HG03097 (cell line): Measurements from ENCODE around the gene CMC2.

Experiments
- ATAC-seq: cut with Tn5 transposase; IDR thresholded peaks from one replicate; pipeline ENCODE4 v1.9.1; 2021; ENCODE audit not compliant: unreplicated experiment, low FRiP score

Gene CMC2

GRCh38 chr16:80938004-80938878, 68.4 kb downstream of the CMC2 start:
- ATAC-seq, result no peak

DNA sequence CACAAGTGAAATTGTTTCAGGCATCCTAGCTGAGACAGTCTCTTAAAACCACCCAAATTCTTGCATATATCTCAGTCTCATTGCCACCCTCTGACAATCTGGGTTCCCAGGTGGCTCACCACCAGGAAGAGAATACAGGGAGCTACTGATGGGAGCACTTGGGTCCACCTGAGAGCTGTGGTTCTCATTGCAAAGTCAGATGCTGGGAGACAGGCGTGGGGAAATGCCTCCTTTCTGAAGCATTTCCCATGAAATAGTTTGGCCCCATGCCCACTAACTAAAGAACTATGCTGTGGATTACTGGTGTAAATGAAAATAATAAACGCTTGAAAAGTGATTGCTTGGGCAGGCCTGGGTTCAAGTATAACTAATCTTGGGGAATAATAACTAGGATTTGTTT, 70.3 kb downstream of the CMC2 start:
- no peak for ATAC-seq

DNA sequence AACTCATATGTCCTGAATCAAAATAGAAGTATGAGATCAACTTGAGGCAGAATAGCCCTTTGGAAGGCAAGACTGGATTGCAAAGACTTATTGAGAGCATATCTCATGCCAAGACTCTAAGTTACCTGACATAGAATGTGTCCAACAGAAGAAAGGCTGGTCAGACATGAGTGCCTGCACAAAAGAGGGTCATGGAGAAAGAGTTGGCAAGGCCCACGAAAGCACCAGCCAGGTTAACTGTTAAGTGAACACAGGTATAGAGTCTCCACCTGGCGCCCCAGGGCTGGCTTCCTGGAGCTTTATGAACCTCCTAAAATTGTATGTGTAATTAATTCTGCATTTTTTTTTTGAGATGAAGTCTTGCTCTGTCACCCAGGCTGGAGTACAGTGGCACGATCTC, 71.0 kb downstream of the CMC2 start:
- no peak for ATAC-seq

DNA sequence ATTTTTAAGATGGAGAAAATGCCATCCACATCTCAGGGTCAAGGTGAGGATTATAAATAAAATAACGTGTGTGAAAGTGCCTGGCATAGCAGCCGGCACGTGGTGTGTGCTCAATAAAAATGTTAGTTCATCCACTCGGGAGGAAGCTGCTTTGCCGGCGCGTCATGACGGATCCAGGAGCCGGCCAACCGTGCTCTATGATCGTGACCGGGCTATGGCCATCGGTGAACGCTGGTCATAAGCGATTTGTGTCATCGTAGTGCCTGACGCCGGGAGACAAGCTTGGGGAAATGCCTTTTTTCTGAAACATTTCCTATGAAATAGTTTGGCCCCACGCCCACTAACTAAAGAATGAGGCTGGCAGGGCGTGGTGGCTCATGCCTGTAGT, 74.0 kb downstream of the CMC2 start:
- no peak for ATAC-seq

- no peak for ATAC-seq
Measured at GRCh38 chr16:80931801-80932707, 74.6 kb downstream of the CMC2 start.

DNA sequence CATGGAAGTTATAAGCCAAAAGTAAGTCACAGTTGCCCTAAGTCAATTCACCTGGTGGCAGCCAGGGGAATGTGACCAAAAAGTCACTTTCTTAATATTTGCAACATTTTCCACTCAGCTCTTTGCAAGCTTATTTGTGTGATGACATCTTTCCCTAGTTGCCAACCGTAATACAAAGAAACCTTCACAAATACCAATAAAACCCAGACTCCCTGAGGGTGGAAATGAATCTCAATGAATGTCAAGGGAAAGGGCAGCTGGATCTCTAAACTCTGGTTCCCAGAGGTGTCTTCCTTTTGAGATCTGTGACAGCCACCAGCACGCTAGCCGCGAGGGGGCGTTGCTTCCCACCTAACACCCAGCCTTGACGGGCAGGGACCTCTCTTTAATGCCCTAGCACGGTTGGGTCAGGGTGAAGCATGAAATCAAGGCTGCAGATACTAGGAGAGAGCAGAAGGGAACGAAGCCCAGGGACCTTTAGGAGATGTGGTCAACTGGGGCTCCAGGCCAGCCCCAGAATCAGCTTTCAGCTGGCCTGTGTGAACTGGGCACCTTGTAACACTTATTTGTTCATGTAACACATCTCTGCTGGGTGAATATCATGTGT, 82.2 kb downstream of the CMC2 start:
- ATAC-seq, result no peak

DNA sequence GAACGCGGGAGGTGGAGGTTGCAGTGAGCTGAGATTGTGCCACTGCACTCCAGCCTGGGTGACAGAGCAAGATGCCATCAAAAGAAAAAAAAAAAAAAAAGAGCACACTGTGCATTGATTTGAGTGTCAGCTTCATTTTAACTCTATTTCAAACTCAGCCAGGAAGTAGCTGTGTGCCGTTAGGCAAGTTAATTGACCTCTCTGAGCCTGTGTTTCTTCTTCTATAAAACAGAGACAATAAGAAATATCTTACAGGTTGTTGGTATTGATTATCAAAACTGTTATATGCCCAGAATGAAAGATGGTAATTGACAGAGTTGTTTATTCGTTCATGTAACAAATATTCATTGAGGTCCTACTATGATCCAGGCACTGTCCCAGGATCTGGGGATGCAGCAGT, 83.3 kb downstream of the CMC2 start:
- ATAC-seq, result no peak
